GM12872 (cell line): ENCODE results near the gene GABRB3.

Experiments used
- TF ChIP-seq, protein P1 (sequence below): IDR thresholded peaks from 3 replicates; pipeline ENCODE4 v1.5.1; 2011; ENCODE audit warnings: low read depth, mild to moderate bottlenecking, low read length, moderate library complexity; ENCODE audit not compliant: insufficient read depth

Gene GABRB3

DNA sequence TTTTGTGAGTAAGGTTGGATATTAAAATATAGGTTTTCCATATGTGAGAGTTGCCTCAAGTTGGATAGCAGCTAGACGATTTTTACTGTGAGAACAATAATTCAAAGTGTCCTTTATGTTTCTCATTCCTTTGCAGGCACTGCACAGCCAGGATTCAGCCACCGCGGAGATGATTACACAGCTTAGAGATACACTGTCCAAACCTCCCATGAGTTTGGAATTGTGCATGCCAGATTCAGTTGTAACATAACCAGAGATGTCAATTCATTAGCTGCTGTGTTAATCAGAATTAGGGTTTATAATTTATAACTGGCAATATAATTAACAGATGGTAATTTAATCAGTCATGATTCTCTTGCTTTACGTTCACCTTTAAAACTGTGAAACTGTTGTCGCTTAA lies 132.3 kb downstream of the GABRB3 start:
- TF ChIP-seq, protein P1, sequence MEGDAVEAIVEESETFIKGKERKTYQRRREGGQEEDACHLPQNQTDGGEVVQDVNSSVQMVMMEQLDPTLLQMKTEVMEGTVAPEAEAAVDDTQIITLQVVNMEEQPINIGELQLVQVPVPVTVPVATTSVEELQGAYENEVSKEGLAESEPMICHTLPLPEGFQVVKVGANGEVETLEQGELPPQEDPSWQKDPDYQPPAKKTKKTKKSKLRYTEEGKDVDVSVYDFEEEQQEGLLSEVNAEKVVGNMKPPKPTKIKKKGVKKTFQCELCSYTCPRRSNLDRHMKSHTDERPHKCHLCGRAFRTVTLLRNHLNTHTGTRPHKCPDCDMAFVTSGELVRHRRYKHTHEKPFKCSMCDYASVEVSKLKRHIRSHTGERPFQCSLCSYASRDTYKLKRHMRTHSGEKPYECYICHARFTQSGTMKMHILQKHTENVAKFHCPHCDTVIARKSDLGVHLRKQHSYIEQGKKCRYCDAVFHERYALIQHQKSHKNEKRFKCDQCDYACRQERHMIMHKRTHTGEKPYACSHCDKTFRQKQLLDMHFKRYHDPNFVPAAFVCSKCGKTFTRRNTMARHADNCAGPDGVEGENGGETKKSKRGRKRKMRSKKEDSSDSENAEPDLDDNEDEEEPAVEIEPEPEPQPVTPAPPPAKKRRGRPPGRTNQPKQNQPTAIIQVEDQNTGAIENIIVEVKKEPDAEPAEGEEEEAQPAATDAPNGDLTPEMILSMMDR, result no peak

DNA sequence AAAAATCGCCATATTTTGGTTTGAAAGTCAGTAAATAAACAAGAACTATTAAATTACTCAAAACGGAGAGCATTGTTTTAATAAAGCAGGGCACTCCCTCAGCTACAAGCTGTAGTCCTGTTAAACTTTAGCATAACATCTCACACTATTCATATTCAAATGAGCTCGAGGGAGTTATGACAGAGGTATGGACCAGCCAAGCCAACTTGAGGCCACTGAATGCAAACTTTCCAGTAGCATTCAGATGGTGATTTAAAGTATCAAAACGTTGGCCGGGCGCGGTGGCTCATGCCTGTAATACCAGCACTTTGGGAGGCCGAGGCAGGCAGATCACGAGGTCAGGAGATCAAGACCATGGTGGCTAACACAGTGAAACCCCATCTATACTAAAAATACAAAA lies 132.9 kb downstream of the GABRB3 start:
- TF ChIP-seq, protein P1, result no peak

DNA sequence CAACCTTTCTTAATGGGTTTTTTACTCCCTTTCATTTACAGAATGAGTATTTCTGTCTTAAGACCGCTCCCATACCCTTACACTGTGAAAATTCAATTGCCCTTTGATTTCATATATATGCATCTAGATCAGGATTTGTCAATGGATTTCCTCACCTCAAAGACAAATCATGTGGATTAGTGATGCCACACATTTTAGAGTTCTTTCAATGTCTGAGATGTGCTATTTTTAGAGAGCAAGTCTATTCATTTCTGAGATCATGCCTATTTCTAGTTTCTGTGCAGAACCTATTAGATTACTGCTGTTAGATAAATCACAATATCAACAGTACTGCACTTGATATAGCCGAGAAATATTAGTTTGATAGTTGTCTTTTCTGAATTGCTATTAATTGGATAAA lies 137.3 kb downstream of the GABRB3 start:
- TF ChIP-seq, protein P1, result no peak

DNA sequence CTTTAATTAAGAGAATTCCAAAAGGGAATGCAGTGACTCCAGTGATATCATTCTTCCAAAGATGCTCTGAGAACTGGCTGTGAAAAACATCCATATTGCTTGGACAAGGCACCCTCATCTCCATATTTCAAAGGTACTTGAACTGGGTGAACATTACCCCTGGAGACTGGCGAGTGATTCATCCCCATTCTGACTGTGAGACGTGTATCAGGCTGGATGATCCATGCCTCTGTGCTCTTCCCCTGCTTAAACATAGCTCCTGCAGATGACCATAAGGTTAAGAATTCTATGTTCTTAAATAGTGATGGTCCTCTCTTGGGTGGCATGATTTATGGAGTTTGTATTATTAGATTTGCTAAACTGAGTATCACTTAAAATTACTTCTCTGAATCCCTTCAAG lies 137.8 kb downstream of the GABRB3 start:
- TF ChIP-seq, protein P1, result no peak

DNA sequence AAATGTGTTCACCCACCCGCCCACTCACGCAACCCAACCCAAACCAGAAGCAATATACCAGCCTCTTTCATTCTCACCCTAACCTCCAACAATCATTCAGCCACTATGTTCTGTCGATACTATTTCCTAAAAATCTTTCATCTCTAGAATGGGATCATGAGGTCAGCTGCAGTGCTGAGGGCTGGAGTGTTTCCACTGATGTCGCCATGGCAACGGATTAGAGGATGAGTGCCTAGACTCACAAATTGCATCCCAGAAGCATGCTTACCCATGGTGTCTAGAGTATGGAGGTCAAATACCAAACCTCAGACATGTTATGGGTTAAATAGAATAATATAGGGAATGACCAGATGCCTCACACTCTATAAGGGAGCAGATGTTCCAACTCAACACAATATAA lies 138.5 kb downstream of the GABRB3 start:
- TF ChIP-seq, protein P1, result no peak

DNA sequence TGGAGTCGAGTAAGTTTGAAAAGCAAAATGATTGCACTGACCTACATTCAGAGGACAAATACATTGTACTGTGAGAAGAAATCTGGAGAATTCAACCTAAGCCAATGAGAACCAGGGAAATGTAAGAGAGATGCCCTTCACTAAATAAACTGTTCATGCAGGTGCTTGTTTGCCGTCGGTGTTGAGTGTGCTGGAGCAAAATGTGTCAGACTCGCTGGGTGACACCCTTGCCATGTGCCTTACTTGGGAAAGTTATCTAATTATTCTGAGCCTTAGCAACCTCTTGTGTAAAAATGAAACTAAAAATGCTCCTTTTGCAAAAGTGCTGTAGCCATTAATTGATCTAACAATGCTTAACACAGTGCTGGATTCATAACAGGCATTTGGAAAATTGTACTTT lies 140.4 kb downstream of the GABRB3 start:
- TF ChIP-seq, protein P1, result no peak

DNA sequence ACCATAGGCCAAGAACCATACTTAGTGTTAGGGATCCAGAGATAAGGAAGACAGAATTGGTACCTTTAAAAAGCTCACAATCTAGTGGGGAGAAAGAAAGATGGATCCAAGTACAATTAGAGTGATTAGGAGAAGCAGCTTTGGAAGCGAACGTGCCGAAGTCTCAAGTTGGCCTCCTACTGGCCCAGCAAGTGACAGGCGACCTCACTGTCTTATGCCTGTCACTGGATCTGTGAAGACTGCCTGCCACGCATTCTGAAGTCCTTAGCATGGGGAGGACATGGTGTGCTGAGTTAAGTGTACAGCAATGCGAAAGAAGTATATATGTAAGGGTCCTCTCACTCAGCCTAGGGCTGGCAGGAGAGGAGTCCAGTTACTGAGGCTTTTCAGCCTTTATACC lies 141.0 kb downstream of the GABRB3 start:
- TF ChIP-seq, protein P1, result no peak

DNA sequence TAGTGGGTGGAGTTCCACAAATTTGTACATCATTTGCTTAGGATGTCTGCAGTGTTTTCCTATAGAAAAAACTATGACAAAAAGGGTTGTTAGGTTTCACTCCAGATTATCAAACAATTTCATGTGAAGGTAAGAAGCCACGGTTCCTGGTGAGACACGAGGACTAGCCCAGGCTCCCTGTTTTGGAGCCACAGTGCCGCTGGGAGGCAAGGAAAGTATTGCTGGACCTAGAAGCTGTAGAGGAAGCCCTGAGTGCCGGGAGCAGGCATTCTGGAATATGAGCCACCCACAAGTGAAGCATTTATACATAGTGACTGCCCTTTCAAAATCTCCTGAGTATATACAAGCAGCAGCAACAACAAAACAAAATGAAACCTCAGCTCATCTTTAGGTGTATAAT lies 142.0 kb downstream of the GABRB3 start:
- TF ChIP-seq, protein P1, result no peak
